T-cell (primary cell): ENCODE data around the gene HEATR9. TPM values are rescaled to one million over a fixed set of nuclear protein-coding genes. Genes with fewer than 3 reads are reported as not detected.

Source experiments
- ATAC-seq, 4 experiments: fragments of 200-7000 bp in 3 of 4; fragments of 150-1000 bp in 1 of 4; cut with Tn5 transposase; replicated peaks in 1 of 4; 1 replicate in 3 of 4; 2 replicates in 1 of 4; pipeline ENCODE4 v1.10.0; 2021; ENCODE audit warnings: moderate library complexity in 3 of 4, mild to moderate bottlenecking in 2 of 4, moderate number of reproducible peaks in 1 of 4
- CTCF ChIA-PET, 2 donors: fragments of 300-600 bp; sonication (Branson Sonifier 250); formaldehyde crosslinking; loops; one replicate each; lab custom pipeline; 2022; ENCODE audit warnings: antibody characterized with exemption in 2 of 2; lab: Charles Lee
- POLR2A ChIA-PET, 2 donors: fragments of 300-600 bp; sonication (Branson Sonifier 250); formaldehyde crosslinking; loops; one replicate each; lab custom pipeline; 2022; ENCODE audit warnings: antibody characterized with exemption in 2 of 2; lab: Charles Lee
- DNase-seq, 35 experiments: peaks; one replicate each; pipeline versions ENCODE4 v3.0.0 to v3.0.0-alpha.2; 2013 to 2023
- H3K27ac ChIP-seq: one replicate; pipeline ENCODE4 v1.5.1; 2013; ENCODE audit warnings: low read length
- H3K27me3 ChIP-seq, 2 experiments: replicated peaks in 1 of 2; 1 replicate in 1 of 2; 2 replicates in 1 of 2; pipeline versions ENCODE4 v1.6.1 to v1.7.0; 2013; ENCODE audit warnings: low read length in 1 of 2, mixed read lengths in 1 of 2; ENCODE audit not compliant: control insufficient read depth in 2 of 2, insufficient read depth in 2 of 2; ENCODE audit errors: extremely low read depth in 1 of 2
- H3K36me3 ChIP-seq, 2 donors: 1 replicate in 1 of 2; 2 replicates in 1 of 2; pipeline versions ENCODE4 v1.6.1 to v1.7.0; 2013; ENCODE audit warnings: low read length in 1 of 2; ENCODE audit not compliant: control insufficient read depth in 2 of 2, insufficient read depth in 1 of 2; ENCODE audit errors: extremely low read depth in 1 of 2
- H3K4me1 ChIP-seq, 2 experiments: 1 replicate in 1 of 2; 2 replicates in 1 of 2; pipeline versions ENCODE4 v1.6.1 to v1.7.0; 2013; ENCODE audit warnings: low read length in 2 of 2, mixed read lengths in 1 of 2; ENCODE audit not compliant: insufficient read depth in 2 of 2, control insufficient read depth in 1 of 2; ENCODE audit errors: extremely low read depth in 1 of 2
- H3K4me3 ChIP-seq, 2 donors: 1 replicate in 1 of 2; 2 replicates in 1 of 2; pipeline versions ENCODE4 v1.5.1 to v1.7.0; 2013; ENCODE audit warnings: mild to moderate bottlenecking in 2 of 2, low read length in 1 of 2, moderate library complexity in 1 of 2; ENCODE audit not compliant: control insufficient read depth in 1 of 2; ENCODE audit errors: extremely low read depth in 1 of 2
- H3K9me3 ChIP-seq: 2 replicates; pipeline ENCODE4 v1.7.0; 2013
- H3K27ac Mint-ChIP-seq, 2 donors: one replicate each; pipeline ENCODE4 v1.8.0; 2020 to 2021; ENCODE audit warnings: mild to moderate bottlenecking in 2 of 2, mixed read lengths in 2 of 2
- H3K27me3 Mint-ChIP-seq, 2 donors: one replicate each; pipeline ENCODE4 v1.8.0; 2021 to 2022; ENCODE audit warnings: mixed read lengths in 2 of 2
- H3K36me3 Mint-ChIP-seq: one replicate; pipeline ENCODE4 v1.8.0; 2021; ENCODE audit warnings: mixed read lengths
- H3K4me1 Mint-ChIP-seq, 3 donors: one replicate each; pipeline ENCODE4 v1.8.0; 2020 to 2022; ENCODE audit warnings: mixed read lengths in 3 of 3, mild to moderate bottlenecking in 1 of 3
- H3K4me3 Mint-ChIP-seq, 3 donors: one replicate each; pipeline ENCODE4 v1.8.0; 2020 to 2022; ENCODE audit warnings: mild to moderate bottlenecking in 3 of 3, mixed read lengths in 3 of 3, moderate library complexity in 3 of 3
- H3K9me3 Mint-ChIP-seq, 3 donors: one replicate each; pipeline ENCODE4 v1.8.0; 2020 to 2022; ENCODE audit warnings: mixed read lengths in 3 of 3
- WGBS: methylation state at CpG from one replicate; pipeline ENCODE4 v1.1.5; 2013; ENCODE audit warnings: missing lambda C conversion rate; ENCODE audit not compliant: insufficient coverage; 5-methylcytosine and 5-hydroxymethylcytosine counted together
- total RNA-seq, 35 experiments: library from RNA in 6 of 35; stranded (reverse) in 6 of 35; fragments of 120-200 nt in 1 of 35; gene quantifications; one replicate each; pipeline versions ENCODE4 v1.2.1 to v1.2.4 and lab custom pipeline; 2013 to 2026

HEATR9 gene
- total RNA-seq, 5 donors from 2014 or later (not counting 1 experiment from before 2014, with no cell fraction given), result 0.90 to 4.1 (median 1.5) TPM

GRCh38 chr17:35825206-35825605, 43.5 kb downstream of the HEATR9 start:
- no peaks in the 10 kb centered on the region for H3K4me1 ChIP-seq
- peaks cover 8 to 72% of the 10 kb centered on the region in 2 donors for H3K36me3 ChIP-seq
- H3K4me3 Mint-ChIP-seq, result no peak overlapping the region
- no peak overlapping the region for H3K27ac ChIP-seq
- peaks cover 49% of the 10 kb centered on the region for H3K36me3 Mint-ChIP-seq
- CTCF ChIA-PET, result no interaction called here
- DNase-seq, result no peak
- no peak overlapping the region for H3K4me3 ChIP-seq
- no peak for ATAC-seq
- POLR2A ChIA-PET, result interaction anchor here in 1 of 2 donors (0.6 kb wide), 1 partner anchor 41 kb away, joined by 3 read pairs; no protein-coding TSS in a partner anchor
- H3K27me3 Mint-ChIP-seq, result no peaks in the 10 kb centered on the region
- WGBS, result no CpG with 5 or more reads among the region's 1 CpG
- no peaks in the 10 kb centered on the region for H3K9me3 Mint-ChIP-seq
- no peaks in the 10 kb centered on the region for H3K27me3 ChIP-seq
- H3K27ac Mint-ChIP-seq, result no peak overlapping the region
- no peaks in the 10 kb centered on the region for H3K9me3 ChIP-seq
- peaks cover 8 to 14% (median 12%) of the 10 kb centered on the region in 3 donors for H3K4me1 Mint-ChIP-seq

GRCh38 chr17:35821308-35821707, 47.4 kb downstream of the HEATR9 start:
- POLR2A ChIA-PET, result no interaction called here

GRCh38 chr17:35819455-35819854, 49.2 kb downstream of the HEATR9 start:
- peak overlapping the region in 1 of 2 donors; percentile 55 for H3K27ac Mint-ChIP-seq
- ATAC-seq, result no peak
- H3K4me3 Mint-ChIP-seq, result no peak overlapping the region
- H3K4me1 Mint-ChIP-seq, result peaks cover 47 to 59% (median 55%) of the 10 kb centered on the region in 3 donors
- DNase-seq, result no peak
- peaks cover 3 to 8% of the 10 kb centered on the region in 2 experiments for H3K4me1 ChIP-seq
- WGBS, result 100% methylated on average over 1 of the region's 1 CpG
- ChIA-PET POLR2A (interaction anchor here in 1 of 2 donors (0.5 kb wide), 1 partner anchor 205 kb away, joined by 6 read pairs; no protein-coding TSS in a partner anchor), CTCF (interaction anchor here (0.8 to 3.0 kb wide), 4 partner anchors 10 to 56 kb away, joined by 3 to 14 read pairs (median 3); partner anchors contain the start of gene TAF15 (in 1 of the 2))
- no peak overlapping the region for H3K27ac ChIP-seq
- H3K36me3 ChIP-seq, result peaks cover 9 to 51% of the 10 kb centered on the region in 2 donors
- no peaks in the 10 kb centered on the region for H3K9me3 Mint-ChIP-seq
- H3K36me3 Mint-ChIP-seq, result peaks cover 36% of the 10 kb centered on the region
- H3K27me3 ChIP-seq, result no peaks in the 10 kb centered on the region
- no peak overlapping the region for H3K4me3 ChIP-seq
- no peaks in the 10 kb centered on the region for H3K27me3 Mint-ChIP-seq
- no peaks in the 10 kb centered on the region for H3K9me3 ChIP-seq

More at GRCh38 chr17:35821308-35821707, 47.4 kb downstream of the HEATR9 start:
- H3K4me1 Mint-ChIP-seq, result peaks cover 30 to 41% (median 36%) of the 10 kb centered on the region in 3 donors
- CTCF ChIA-PET, result no interaction called here
- no peak overlapping the region for H3K27ac ChIP-seq
- no peaks in the 10 kb centered on the region for H3K27me3 ChIP-seq
- H3K36me3 Mint-ChIP-seq, result peaks cover 49% of the 10 kb centered on the region
- WGBS, result 86% methylated on average over 1 of the region's 2 CpGs
- no peak overlapping the region for H3K4me3 ChIP-seq
- DNase-seq (no peak), ATAC-seq (no peak)
- peaks cover 9 to 66% of the 10 kb centered on the region in 2 donors for H3K36me3 ChIP-seq
- peaks cover 3 to 6% of the 10 kb centered on the region in 2 experiments for H3K4me1 ChIP-seq
- no peak overlapping the region for H3K27ac Mint-ChIP-seq
- H3K4me3 Mint-ChIP-seq, result no peak overlapping the region
- H3K9me3 Mint-ChIP-seq, result no peaks in the 10 kb centered on the region
- no peaks in the 10 kb centered on the region for H3K9me3 ChIP-seq
- H3K27me3 Mint-ChIP-seq, result no peaks in the 10 kb centered on the region

- no peaks in the 10 kb centered on the region for H3K9me3 Mint-ChIP-seq
- Histone ChIP-seq H3K27me3 (no peaks in the 10 kb centered on the region), H3K36me3 (peaks cover 3 to 29% of the 10 kb centered on the region in 2 donors), H3K4me3 (no peak overlapping the region), H3K27ac (no peak overlapping the region), H3K4me1 (peaks cover 3 to 13% of the 10 kb centered on the region in 2 experiments), H3K9me3 (no peaks in the 10 kb centered on the region)
- ATAC-seq, result no peak
- no peaks in the 10 kb centered on the region for H3K27me3 Mint-ChIP-seq
- ChIA-PET POLR2A (interaction anchor here (0.6 to 0.7 kb wide), 3 partner anchors 9 to 59 kb away, joined by 3 to 4 read pairs (median 3); no protein-coding TSS in a partner anchor), CTCF (interaction anchor here (0.6 to 1.7 kb wide), 6 partner anchors 8 to 729 kb away, joined by 4 to 9 read pairs (median 6); partner anchors contain the start of gene TAF15 (in 1 of the 2))
- WGBS, result no CpG with 5 or more reads among the region's 1 CpG
- no peak overlapping the region for H3K4me3 Mint-ChIP-seq
- H3K27ac Mint-ChIP-seq, result no peak overlapping the region
- DNase-seq, result no peak
- H3K4me1 Mint-ChIP-seq, result peaks cover 59 to 69% (median 68%) of the 10 kb centered on the region in 3 donors
- H3K36me3 Mint-ChIP-seq, result peaks cover 28% of the 10 kb centered on the region
Observed at GRCh38 chr17:35817196-35817595, 51.5 kb downstream of the HEATR9 start.

- Mint-ChIP-seq H3K27me3 (no peaks in the 10 kb centered on the region), H3K36me3 (peaks cover 28% of the 10 kb centered on the region), H3K27ac (no peak overlapping the region), H3K4me1 (peaks cover 64 to 73% (median 73%) of the 10 kb centered on the region in 3 donors), H3K9me3 (no peaks in the 10 kb centered on the region), H3K4me3 (no peak overlapping the region)
- WGBS, result 92% methylated on average over 3 of the region's 5 CpGs
- Histone ChIP-seq H3K4me1 (peaks cover 6 to 15% of the 10 kb centered on the region in 2 experiments), H3K4me3 (no peak overlapping the region), H3K27me3 (no peaks in the 10 kb centered on the region), H3K9me3 (no peaks in the 10 kb centered on the region), H3K27ac (no peak overlapping the region), H3K36me3 (peaks cover 3 to 27% of the 10 kb centered on the region in 2 donors)
- ChIA-PET POLR2A (interaction anchor here (0.6 to 0.7 kb wide), 6 partner anchors 8 to 77 kb away, joined by 3 to 11 read pairs (median 6); no protein-coding TSS in a partner anchor), CTCF (interaction anchor here (0.6 to 1.7 kb wide), 10 partner anchors 8 to 730 kb away, joined by 3 to 9 read pairs (median 5); partner anchors contain the start of gene TAF15 (in 1 of the 2))
- ATAC-seq, result no peak
- DNase-seq, result no peak
Observed at GRCh38 chr17:35816723-35817122, 52.0 kb downstream of the HEATR9 start.

- POLR2A ChIA-PET, result interaction anchor here in 1 of 2 donors (0.6 kb wide), 1 partner anchor 769 kb away, joined by 3 read pairs; no protein-coding TSS in a partner anchor
- WGBS, result no CpG with 5 or more reads among the region's 5 CpGs
- DNase-seq (no peak), ATAC-seq (no peak)
- peaks cover 77 to 84% (median 77%) of the 10 kb centered on the region in 3 donors for H3K4me1 Mint-ChIP-seq
- H3K36me3 Mint-ChIP-seq, result peaks cover 10% of the 10 kb centered on the region
- CTCF ChIA-PET, result interaction anchor here in 1 of 2 donors (0.7 to 1.5 kb wide), 2 partner anchors 38 to 48 kb away, joined by 4 to 7 read pairs; no protein-coding TSS in a partner anchor
- Histone ChIP-seq H3K4me3 (no peak overlapping the region), H3K9me3 (no peaks in the 10 kb centered on the region), H3K4me1 (peaks cover 24 to 33% of the 10 kb centered on the region in 2 experiments), H3K27me3 (no peaks in the 10 kb centered on the region), H3K27ac (no peak overlapping the region), H3K36me3 (peaks cover 0 to 6% of the 10 kb centered on the region in 2 donors)
- H3K4me3 Mint-ChIP-seq, result peak overlapping the region in 1 of 3 donors; percentile 22
- H3K9me3 Mint-ChIP-seq, result no peaks in the 10 kb centered on the region
- no peak overlapping the region for H3K27ac Mint-ChIP-seq
- H3K27me3 Mint-ChIP-seq, result no peaks in the 10 kb centered on the region
Observed at GRCh38 chr17:35812456-35812855, 56.2 kb downstream of the HEATR9 start.
